Measurements from ENCODE around the gene MAPK8.

MAPK8 gene

DNA sequence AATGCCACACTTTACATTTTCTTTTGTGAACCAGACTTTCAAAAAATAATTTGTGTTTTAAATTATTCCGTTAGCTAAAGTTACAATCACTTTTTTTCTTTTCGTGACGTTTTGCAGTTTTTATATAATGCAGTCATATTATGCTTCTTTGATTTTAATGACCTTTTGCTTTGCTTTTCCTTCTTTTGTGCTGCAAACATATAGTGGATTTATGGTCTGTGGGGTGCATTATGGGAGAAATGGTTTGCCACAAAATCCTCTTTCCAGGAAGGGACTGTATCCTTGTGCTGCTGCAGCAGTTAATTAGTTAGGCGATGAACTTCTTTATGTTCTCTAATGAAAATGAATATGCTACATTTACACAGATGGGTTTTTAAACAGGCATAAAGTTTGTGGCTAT lies 117.4 kb downstream of the MAPK8 start:
- no peak for DNase-seq

DNA sequence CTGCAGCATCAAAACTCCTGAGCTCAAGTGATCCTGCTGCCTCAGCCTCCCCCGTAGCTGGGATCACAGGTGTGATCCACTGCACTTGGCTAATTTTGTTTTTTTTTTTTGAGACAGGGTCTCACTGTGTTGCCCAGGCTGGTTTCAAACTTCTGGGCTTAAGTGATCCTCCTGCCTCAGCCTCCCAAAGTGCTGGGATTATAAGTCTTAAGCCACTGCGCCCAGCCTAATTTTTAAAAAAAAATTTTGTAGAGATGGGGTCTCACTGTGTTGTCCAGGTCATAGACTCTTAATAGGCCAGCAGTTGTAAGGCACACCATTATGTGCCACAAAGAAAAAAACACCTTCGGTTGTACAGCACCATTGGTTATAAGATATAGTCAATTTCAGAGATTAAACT lies 122.4 kb downstream of the MAPK8 start:
- DNase-seq: no peak

DNA sequence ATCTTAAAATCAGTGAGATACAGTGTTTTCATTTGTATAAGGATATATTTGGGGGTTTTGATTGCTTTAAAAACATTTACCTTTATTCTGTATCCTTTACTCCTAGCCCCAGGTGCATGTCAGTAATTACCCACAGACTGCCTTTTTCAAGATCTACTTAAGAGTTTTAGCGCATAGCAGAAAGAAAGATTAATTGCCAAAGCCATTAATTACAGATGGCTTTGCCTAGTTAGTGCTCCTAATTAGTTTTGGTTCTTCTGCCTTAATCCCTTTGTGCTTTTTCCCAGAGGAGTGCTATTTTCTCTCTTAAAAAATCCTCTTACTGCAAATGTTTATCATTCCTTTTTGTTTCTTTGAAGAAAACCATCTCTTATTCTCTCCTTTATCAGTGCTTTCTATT lies 122.8 kb downstream of the MAPK8 start:
- no peak for DNase-seq

DNA sequence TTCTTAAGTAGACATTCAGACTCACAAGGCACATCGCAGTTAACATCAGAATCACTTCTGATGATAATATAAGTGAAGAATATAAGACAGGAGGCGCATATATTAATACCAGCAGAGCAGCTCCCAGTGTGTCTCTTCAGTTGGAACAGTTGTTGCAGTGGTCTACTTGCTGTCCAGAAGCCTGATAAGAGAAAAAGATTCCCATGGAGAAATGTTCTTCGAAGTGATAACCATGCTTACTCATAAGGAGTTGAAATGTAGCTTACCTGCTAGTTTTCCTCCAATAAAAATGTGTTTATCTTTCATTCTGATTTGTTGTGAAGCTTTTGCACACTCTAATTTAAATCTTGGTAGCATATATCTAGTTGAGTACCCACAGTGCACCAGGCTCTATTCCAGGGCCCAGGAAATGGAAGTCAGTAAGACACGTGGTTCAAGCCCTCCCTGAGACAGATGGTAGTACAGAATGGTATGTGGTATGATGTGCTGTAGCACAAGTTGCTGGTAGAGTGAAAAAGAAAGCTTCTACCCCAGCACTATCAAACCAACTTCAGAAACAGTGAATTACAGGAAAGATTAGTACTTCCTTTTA lies 124.0 kb downstream of the MAPK8 start:
- DNase-seq: no peak

DNA sequence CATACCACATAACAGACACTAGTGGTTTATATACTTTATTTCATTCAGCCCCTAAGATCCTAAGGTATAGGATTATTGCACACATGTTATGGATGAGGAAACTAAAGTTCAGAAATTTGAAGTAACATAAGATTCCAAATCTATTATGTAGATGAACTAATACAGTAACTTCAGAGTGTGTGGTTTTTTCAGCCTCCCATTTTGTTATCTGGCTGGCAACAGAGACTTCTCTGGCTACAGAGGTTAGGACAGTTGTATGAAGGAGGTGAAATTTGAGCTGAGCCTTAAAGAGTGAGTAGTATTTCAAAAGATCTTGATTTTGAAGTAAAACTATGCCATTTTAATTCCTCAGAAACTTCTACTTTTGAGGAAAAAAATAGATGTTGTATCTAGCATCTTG lies 125.4 kb downstream of the MAPK8 start:
- no peak for DNase-seq

DNA sequence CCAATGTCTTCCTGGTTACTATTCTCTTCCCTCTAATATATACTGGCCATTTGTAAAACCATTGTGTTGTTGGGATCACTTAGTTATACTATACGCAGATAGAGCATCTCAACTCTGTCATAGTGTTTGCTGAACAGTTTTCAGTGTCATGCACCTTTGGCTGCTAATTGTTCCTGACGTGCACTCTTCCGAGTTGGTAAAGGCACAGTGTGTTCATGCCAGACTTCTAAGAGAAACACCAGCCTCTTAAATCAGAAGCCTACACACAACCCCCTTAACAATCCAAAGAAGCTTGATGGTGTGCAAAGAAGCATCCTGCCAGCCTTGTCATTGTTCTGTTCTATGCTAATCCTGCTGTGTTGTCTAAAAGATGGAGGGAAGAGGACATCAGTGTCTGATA lies 131.1 kb downstream of the MAPK8 start:
- DNase-seq: no peak

DNA sequence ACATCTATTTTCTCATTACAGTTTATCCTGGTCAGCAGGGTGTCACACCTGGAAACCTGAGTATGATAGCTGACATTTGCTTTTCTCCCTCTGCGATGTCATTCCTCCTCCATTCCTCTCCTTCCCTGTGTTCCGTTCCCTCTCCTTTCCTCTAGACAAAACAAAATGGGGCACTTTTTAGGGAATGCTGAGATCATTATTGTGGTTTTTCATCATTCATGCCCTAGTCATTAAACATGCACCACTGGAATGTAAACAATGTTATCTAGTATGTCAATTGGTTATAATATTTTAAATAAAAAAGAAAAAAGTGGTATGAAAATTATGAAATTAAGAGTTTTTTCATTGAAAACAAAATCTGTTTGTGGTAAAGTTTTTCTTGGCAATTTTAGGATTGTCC lies 132.6 kb downstream of the MAPK8 start:
- DNase-seq: no peak

DNA sequence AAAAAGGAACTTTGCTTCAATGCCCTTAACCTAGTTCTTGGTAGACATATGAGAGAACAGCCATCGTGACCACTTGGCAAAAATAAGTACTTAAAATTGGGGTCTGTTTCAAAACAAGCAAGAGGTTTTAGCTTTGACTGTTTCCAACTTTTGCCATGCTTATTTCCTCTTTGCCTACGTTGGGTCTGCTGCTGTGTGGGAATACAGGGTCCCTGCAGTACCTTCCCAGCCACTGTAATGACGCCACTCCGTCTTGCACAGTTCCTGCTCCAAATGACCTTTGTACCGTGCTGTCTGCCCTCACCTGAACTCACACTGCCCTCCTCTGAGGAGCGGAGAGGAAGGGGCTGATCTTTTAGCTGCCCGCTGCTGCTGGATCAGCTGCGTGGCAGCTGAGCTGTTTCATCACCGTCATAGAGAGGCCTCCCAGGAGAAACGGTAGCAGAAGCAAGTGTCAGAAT lies 133.1 kb downstream of the MAPK8 start:
- no peak for DNase-seq

DNA sequence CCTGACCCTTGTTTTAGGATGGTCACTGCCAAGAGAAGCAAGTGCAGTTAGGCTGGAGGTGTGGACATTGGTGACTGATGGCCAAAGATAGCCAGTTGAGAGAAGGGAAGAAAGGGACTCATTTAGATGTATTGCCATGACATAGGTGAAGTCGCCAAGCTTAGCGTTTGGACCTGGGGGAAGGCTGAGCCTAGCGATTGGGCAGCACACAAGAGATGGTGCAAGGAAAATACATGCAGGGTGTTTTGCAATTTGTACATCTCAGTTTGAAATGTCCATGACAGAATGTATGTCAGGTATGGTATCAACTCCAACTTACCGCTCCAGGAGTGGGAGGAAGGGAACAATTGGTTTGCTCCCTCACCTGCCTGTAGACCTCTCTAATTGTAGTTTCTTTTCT lies 134.3 kb downstream of the MAPK8 start:
- no peak for DNase-seq

DNA sequence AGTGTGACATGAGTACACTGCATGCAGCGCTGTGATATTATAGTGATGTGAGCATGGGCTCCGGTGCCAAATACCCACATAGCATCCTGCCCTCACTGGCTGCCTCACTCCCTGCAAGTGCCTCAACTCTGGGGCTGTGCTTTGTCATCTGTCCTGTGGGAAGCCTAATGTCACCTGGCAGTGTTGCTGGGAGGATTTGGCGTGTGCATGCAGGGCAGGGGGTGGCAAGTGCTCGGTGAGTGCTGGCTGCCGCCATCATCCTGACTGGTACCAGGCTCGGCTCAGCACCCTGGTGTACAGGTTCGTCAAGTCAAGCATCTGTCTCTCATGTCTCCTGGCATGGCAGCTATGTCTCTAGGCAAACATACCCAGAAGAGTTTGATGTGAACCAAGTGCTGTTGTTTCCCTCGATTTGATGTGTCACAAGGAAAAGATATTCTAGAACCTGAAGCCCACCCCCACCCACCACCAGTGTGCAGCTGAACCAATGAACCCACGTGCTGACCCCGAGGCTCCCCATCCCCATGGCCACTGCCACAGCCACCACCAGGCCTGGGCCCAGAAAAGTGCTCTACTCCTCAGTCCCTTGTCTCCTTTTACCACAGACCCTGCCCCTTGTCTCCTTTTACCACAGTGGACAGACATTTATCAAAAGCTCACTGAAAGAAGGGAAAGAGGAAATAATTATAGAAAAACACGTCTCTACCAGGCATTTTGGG lies 135.8 kb downstream of the MAPK8 start:
- DNase-seq: no peak

DNA sequence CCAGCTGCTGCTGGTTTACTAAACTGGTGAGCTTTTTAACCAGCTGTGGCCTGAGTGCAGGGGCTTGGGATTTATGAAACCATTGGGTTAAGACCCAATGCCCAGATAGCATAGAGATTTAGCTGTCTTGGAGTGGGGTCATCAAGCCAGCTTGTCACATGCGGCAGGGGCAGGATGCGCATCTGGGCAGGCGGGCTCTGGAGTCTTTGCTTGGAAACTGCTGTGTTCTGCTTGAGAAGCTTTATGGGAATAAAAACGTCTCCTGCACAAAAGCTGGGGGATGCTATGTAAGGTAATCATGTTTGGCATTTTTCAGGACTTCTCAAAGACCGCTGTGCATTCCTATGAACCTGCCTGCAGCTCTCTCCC lies 136.3 kb downstream of the MAPK8 start:
- DNase-seq: no peak

DNA sequence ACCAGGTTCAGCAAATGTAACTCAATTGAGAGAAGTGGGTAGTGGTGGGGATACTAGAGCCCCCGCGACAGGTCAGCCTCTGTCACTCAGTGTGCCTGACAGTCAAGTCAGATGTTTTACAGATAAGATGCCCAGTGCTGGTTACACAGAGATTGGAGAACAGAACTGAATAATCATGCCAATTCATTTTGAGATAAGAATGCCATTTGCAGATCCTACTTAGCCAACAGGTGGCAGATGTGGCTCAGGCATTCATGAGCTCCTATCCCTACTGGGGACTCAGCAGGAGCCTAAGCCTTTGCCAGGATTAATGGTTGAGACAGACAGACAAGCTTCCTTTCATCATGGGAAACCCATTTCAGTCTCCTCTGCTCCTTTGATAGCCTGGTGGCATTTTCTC lies 137.8 kb downstream of the MAPK8 start:
- peak; percentile 15 for DNase-seq

DNA sequence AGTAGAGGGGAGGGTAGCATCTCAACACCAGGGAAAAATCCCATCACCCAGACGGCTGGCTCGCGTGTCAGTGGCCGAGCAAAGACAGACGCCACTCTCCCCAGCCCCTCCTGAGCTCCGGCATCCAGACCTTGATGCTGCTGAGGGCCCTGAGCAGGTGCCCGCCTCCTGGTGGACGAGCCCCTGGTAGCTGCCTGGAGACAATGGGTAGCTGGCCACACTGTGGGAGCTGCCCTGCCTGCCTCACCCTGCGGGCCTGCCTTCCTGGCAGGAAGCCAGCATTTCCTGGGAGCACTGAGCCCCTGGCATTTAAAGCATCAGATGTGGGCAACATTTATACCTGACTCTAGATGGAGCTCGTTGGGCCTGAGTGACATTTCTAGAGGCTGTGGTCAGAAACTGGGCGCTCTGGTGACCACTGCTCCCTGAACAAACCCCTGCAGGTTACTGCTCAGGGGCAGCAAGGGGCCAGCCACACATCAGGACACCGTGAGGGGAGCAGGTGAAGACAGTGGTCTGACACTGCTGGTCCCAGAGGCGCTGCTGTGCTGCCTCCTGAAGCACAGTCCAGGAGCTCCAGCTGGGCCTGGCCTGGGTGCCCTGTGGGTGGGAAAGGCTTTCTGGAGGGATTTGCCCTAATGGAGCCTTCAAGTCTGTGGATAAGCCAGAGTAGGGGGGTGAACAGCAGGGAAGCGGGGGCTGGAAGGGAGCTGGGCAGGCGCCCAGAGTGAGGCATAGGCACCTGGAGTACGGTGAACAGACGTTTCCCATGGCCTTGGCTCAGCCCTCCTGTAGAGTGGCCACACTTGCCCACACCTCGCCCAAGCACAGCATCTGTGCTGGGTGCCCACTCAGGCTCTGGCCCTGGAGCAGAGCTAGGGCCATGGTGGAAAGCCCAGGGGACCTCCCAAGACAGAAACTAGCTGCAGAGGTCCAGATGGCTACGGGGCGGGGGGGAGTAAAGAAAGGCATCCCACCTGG lies 138.7 kb downstream of the MAPK8 start:
- DNase-seq: peak; percentile 41

DNA sequence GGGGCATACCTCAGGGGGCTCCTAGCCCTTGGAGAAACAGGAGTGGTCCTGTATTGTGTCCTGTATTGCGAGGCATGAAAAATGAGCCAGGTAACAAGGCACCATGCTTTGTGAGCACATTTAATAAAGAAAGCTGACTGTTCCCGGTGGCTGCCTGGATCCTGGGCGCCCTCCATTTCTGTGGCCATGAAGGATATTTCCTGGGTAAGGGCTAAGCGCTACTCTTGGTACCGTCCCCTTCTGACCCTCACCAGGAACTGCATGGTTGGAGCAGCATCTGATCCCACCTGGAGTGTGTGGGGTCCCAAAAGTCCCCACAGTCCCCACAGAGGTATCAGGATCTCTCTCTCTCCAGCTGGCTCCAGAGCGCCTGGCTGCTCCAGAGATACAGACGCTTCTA lies 139.5 kb downstream of the MAPK8 start:
- DNase-seq: no peak

DNA sequence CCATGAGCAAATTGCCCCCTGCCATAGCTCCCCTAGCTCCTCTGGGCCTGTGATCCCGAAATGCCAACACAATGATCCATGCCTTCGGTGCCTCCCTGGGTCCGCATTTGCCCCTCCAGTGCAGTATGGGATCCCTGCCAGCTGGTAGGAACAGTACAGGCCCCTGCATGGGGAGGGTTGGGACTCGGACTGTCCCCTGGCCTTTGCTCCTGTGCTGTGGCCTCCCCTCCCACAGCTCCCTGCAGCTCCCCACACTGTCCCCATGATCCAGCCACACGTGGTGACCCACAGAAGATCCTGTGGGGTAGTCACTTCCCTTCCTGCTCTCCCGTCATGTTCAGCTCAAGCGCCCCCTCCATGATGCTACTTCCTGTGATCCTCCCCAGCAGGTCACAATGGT lies 140.3 kb downstream of the MAPK8 start:
- DNase-seq: no peak

DNA sequence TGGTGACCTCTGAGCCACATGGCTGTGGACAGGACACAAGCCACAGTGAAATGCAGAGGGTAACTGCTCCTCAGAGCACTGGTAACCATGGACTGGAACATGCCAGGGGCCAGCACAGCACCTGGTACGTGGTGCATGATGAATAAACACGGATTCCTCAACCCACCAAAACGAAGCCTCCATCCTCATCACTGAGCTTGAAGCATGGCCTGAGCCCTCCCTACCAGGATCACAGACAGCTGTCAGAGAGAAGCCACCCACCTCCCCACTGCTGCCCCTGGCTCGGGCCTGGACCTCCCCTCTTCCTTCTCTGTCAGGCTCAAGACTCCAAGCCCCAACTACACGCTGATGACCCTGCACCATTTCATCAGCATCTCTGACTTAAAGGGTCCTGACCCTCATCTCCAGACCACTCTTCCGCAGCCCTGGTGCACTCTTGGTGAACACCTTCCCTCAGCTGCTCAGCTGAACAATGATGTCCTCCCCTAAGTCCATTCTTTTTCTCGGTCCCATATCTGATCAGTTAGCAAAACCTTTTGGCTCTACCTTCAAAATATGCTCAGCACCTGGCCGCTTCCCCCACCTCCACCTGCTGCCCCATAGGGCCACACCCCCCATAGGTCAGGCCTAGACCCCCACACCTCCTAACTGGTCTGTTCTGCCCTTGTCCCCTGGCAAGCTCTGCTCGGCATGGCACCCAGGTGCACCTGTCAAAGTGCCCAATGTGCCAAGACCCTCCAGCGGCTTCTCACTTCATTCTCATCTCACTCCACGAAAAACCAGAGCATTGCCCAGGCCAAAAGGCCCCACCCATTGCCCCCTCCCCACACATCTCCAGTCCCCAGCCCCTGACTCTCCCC lies 141.1 kb downstream of the MAPK8 start:
- DNase-seq: no peak

DNA sequence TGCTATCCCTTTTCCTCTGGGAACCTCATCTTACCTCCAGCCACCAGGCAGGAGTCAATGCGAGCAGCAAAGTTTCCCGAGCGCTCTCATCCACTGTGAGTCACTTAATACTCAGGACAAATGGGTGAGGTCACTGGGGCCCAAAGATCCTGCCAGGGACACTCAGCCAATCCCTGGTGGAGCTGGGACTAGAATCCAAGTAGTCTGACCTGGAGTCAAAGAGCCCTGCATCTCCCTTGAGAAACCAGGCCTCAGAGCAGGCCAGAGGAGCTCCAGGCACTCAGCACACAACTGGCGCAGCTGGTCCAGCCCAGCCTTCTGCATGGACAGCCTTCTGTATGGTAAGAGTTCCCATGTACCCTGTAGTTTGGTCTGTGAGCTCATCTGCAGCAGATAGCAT lies 142.3 kb downstream of the MAPK8 start:
- DNase-seq: no peak

DNA sequence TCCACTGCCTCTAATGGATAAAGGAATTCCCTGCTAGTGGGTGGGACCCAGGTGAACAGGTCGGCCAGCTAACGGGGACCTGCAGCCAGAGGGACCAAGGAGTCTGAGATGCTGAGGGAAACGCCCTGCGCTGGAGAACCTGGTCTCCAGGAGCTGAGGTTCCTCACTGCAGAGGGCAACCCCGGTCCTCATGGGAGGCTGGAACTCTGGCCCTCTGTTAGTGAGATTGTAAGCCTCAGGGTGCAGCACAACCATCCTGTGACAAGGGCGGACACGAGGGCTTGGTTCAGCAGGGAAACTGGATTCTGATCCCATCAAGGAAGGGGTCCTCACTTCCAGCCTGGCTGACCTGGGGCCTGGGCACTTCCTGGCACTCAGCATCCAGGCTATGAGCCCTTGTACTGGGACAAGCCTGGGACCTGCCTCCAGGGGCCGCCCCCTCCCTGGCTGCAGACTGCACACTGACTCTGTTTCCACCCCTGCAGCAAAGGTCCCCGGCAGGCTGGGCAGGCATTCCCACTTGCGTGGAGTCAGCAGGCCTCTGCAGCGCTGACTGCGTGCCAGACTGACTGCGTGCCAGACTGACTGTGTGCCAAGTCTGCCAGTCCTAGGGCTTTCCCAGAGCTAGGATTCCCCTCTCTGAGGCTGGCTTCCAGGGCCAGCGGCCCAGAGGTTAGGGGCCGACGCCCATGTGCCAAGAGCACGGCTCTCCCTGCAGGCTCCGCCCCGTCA lies 143.2 kb downstream of the MAPK8 start:
- DNase-seq: no peak

DNA sequence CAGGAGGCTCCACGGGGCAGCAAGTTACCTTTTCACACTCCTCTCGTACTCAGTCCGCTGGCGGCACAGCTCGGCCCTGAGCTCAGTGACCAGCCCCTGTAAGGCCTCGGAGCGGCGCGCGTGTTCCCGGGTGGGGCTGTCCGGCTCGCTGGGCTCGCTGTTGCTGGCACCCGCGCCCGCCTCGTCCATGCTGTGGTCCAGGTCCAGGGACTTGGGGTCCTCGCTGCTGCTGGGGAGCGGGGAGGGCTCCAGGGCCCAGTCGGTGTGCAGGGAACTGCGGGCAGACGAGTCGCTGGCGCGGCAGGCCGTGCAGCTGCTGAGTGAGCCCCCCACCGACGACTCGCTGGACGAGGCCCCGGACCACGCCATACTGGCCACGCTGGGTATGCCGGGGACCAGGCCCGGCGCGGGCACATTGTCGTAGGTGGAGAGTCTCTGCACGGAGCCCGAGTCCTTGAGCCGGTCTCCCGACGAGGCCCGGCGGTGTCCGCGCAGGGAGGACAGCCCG lies 143.8 kb downstream of the MAPK8 start:
- no peak for DNase-seq

DNA sequence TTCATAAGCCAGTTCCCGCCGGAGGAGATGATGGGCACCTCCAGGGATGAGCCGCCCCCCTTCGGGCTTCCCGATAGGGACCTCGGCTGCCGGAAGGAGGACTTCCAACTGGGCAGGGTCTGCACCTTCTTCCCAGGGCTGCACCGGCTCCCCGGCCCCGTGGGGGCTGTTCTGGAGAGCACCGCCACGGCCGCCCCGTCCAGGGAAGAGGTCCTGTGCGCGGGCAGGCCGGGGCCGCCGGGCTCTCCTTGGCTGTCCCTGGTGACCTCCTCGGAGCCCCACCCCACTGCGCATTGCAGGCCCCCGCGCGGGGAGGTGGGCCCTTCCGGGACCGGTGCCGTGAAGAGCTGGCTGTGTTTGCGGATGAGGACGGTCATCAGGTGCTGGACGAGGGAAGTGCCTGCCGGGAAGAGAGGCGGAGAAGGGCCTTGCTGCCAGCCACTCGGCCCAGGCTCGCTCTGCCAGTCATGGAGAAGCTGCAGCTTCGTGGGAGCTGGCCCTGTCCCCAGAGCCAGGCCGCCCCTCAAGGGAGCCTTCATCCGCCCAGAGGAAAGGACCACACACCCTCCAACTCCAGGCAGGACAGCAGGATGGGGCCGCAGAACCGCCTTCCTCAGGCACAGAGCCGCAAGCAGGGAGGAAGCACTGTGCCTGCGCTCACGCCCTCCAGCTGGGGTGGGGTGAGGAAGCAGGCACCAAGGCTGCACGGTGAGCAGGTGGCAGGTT lies 144.4 kb downstream of the MAPK8 start:
- DNase-seq: no peak
